Pons (tissue), 1 donor: ENCODE measurements around the gene LDLRAD3.

Experiments
- DNase-seq: peaks from one replicate; pipeline ENCODE4 v3.0.0-alpha.2; 2016; ENCODE audit warnings: low spot score

Gene LDLRAD3

DNA sequence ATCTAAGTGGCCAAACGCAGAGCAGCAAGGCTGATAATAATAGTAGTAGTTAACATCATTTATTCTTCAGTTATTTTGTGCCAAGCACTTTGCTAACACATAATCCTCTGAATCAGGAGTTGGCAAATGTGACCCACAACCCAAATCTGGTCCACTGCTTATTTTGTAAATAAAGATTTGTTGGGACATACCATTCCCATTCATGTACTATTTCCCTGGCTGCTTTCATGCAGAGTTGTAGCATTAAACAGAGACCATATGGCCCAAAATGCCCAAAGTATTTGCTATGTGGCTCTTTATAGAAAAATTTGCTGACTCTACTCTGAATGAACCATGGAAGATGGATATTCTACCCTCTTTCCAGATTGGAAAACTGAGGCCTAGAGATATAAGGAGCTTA, 295.0 kb downstream of the LDLRAD3 start:
- no peak for DNase-seq

GRCh38 chr11:36239636-36240035, 295.8 kb downstream of the LDLRAD3 start:
- DNase-seq, result peak; percentile 32

GRCh38 chr11:36240173-36240572, 296.3 kb downstream of the LDLRAD3 start:
- no peak for DNase-seq

DNA sequence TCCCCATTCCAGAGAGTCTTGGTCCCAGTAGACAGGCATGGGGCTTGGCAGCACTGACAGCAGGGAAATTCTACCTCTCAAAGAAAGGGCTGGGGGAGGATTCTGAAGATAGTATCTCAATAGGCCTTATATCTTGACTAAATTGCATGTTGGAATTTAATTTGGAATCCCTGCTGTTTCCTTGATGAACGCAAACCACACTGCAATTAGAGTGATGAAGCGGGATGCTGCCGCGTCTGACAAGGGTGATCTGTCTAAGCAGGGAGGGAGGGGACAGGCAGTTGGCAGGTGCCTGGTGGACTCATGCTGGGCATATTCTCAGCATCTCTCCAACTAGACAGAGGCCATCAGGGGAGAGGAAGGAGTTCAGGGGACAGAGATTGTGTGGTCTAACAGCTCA, 296.9 kb downstream of the LDLRAD3 start:
- DNase-seq, result no peak

DNA sequence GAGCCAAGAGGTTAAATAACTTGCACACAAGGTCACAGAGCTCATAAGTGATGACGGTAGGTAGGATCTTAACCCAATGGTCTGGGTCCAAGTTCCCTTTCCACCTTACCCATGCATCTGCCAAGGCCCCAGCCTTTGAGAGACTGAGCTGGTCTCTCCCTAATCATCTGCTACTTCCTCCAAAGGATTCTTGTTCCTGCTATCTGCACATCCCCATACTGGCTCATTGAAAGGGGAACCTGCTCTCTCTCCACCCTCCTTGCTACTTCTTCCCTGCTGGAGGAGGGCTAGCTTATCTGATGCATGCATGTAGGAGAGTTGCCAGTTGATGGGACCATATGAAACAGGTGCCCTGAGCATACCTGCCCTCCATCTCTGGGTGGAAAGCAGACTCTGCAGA, 297.6 kb downstream of the LDLRAD3 start:
- DNase-seq, result no peak

DNA sequence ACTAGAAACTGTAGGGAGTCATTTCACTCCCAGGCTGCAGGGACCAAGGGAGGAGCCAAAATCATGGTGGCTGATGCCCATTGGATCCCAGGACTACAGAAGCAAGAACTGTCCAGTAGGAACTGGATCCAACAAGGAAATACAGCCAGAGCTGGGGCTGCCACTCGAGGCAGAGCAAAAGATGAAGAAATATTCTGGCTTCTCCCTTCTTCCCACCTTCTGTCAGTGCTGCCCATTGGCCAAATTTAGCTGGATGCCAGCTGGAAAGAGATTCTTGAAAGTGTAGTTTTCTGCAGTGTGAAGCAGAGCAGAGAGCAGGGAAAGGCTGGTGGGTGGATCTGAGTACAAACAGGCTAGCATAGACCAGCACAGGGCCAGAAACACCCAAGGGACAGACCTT, 299.8 kb downstream of the LDLRAD3 start:
- no peak for DNase-seq

DNA sequence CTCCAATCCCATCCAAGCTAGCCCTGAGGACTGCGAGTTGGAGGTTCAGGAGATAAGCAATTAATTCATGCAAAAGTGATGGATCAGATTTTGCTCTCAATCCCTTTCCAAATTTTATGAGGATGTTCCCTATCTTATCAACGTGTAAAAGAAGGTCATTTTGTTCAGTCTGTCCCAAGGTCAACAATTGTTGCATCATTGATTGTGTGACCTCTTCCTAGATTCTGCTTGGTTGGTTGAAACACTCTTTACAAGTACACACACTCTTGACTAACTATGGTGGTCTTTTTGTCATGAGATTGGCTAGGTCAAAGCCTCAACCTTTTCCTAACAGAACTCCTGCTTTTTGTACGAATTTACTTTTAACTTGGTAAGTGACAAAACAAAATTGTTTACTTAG, 303.6 kb downstream of the LDLRAD3 start:
- DNase-seq, result no peak

- DNase-seq, result no peak
These were observed 304.6 kb downstream of the LDLRAD3 start for GRCh38 chr11:36248436-36248835.

GRCh38 chr11:36249246-36249645, 305.4 kb downstream of the LDLRAD3 start:
- no peak for DNase-seq

GRCh38 chr11:36251823-36252222, 308.0 kb downstream of the LDLRAD3 start:
- peak; percentile 64 for DNase-seq

- peak; percentile 79 for DNase-seq
These were observed 309.4 kb downstream of the LDLRAD3 start for GRCh38 chr11:36253238-36253637.

- no peak for DNase-seq
These were observed 310.9 kb downstream of the LDLRAD3 start for GRCh38 chr11:36254713-36255112.

DNA sequence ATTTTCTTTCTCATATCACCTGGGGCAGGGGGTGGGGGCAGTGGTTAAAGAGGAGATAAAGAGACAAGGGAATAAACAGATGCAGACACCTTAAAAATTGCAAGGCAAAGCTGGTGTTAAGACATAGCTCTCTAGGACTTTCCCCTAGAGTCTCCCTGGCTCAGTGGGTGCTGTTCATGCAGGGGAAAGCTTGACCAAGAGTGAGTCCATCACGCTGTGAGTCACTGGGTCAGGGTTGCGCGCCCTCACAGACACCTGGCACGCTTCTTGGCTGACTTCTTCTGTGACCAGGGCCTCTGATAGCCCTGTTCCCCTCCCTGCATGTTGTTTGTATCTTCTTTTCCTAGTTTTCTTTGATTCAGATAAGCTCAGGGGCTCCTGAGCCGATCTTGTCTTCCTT, 313.5 kb downstream of the LDLRAD3 start:
- DNase-seq, result no peak

- peak; percentile 73 for DNase-seq
These were observed 315.0 kb downstream of the LDLRAD3 start for GRCh38 chr11:36258730-36259360.

- no peak for DNase-seq
These were observed 317.2 kb downstream of the LDLRAD3 start for GRCh38 chr11:36261094-36261493.

DNA sequence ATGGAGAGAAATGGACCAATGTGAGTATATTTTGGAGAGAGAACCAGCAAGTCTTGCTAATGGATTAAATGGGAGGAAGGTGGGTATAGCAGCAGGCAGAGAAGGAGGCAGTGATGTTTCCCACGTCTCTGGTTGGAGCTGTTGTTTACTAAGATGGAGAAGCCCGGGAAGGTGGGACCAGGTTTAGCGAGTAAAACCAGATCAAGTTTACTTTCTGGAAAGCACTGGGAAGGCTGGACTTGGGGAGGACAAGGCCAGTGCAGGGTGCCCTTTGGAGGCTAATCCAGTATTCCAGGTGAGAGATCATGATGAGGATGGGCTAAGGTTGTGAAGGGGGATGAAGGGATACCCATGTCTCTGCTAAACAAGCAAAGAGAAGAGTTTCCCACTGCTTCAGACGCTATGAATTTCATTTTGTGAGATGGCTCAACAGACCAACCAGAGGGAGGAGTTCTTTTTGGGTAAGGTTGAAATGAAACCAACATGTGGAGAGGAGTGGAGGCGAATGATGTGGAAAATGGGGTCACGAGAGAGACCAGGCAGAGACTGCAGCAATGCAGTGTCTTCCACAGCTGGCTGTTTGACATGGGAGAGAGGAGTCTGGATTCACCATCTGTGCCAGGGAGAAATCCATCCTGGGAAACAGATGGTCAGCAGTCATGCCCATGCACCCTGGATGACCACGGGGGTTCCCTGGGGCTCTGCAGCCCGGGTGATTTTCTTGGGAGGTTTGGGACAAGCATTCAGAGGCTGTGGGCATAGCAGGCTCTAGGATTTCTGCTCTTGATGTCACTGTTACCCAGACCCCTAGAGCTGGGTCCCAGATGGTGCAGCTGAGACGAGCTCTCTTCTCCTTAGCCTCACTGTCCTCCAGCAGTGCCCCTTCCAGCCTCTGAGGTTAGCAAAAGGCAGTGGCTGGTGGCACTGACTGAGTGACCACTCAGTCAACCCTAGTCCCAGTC, 320.4 kb downstream of the LDLRAD3 start:
- DNase-seq, result no peak

- no peak for DNase-seq
These were observed 321.1 kb downstream of the LDLRAD3 start for GRCh38 chr11:36264973-36265344.

DNA sequence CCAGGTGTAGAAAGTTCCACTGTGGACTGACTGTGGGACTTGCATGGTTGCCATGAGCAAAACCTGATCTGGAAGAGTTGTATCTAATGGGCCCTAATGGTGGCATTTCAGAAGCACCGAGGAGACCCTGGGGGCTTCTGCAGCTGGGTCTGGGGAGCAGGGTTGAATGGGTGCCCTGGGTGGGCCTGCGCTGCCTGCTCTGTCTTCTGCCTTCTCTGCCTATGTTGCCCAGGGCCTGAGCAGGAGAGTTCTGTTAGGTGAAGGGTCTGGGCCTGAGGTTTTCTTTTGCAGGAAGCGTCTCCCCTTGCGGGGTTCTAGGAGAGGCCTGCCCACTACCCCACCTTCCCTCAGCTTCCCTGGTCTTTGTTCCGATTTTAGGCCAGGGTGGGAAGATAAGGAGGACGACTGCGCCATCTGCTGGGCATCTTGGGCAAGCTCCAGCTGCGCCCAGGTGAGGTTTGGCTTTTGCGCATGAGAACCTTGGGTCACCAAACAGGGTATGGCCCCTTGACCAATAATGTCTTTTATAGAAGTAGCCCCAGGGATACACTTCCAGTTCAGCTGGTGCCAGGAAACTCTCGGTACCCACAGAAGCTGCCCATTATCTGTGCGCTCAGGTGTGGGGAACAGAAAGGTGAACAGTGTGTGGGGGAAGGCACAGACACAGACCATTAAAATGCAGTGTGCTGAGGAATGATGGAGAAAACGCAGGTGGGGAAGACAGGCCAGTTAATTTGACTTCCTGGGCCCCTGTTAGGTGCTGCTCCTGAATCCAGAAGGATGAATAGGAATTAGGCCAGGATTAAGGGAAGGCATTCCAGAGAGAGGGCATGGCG, 322.1 kb downstream of the LDLRAD3 start:
- DNase-seq, result no peak

DNA sequence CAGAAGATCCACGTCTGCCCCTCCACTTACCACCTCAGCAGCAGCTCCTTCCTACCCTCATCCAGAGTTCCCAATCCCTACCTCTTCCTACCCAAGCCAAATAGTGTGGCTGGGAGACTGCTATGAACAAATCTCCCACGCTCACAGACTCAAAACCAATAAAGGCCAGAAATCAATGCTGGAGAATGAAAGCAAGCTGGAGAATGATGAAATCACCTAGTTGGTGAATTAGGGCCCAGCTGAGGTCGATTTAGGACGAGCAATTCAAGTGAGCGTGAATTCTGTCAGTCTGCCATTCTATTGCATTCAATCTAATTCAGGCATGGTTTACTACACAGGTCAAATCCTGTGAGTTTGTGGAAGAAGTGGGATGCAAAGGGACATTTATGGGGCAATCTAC, 322.9 kb downstream of the LDLRAD3 start:
- no peak for DNase-seq

DNA sequence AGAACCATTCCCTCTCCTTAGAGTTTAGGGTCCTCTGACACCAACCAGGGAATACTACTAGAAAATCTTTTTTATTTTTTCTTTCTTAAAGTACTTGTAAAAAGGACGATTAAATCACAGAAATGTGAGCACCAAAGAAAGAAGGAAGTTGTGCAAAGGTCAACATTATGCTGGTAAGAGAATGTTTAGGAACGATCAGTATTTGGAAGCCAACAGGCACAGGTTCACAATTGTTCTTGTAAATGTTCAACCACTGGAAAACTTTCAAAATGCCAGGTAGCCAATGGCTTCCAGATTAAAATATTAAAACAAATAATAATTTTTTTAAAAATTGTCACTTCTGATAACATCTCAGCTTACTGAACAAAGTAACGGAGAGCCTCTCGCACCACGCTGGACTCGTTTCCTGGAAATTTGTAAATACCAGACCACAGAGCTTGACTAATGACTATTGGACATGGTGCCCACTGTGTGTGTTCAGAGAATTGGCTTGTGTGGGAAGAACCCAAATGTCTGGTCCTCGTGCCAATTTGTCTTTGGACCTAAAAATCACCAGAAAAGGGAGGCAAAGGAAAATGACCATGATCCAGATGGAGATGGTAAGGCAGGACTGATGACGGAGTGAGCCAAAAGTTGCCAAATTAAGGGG, 324.6 kb downstream of the LDLRAD3 start:
- DNase-seq, result no peak

DNA sequence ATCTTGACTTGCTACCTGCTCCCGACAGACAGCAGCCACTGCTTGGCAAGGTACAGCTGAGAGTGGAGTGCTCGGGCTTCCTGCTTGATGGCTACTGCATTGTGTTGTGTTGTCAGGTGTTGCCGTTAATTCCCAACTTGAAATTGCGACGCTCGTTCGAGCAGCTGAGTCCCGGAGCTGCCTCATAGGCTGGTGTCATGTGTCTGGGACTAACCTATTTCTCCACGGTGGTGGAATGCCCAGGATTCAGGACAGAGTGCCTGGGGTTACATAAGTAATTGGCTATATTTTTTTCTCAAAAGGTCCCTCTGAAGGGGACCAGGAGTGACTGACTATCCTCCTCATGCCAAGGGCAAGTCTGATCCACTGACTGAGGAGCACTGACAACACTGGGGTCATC, 326.8 kb downstream of the LDLRAD3 start:
- DNase-seq, result no peak

DNA sequence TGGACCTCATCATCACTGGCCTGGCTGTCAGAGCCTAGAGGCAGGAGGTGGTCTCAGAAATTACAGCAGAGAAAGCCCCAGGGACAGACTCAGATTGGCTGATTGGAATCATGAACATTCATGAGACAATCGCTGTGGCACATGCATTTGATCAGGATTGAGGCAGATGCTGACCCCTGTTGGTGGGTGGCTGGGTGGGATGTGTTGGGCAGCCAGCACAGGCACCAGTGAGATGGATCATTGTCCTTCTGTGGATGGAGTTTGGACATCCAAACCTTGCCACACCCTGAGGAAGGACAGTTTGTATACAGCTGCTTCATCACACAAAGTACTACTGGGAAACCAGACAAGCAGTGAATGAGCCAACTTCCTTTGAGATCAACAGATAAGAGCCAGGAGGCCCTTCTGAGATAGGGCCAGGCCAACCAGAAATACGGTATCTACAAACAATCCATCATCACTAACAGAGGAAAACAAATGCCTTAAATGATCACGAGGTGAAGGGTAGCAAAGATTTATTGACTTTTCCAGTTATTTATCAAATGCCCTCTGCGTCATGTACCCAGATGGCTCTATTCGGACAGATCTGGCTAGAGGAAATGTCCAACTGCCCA, 328.0 kb downstream of the LDLRAD3 start:
- DNase-seq, result no peak
